Spleen (tissue), 7 donors: ENCODE data around the gene SCARB1.

ENCODE experiments used
- CTCF ChIP-seq, 11 experiments: fragments of 200-600 bp in 7 of 11; fragments of 450-650 bp in 4 of 11; sonication (generic) in 4 of 11; IDR thresholded peaks in 8 of 11; conservative IDR thresholded peaks in 3 of 11; 1 replicate in 7 of 11; 2 replicates in 4 of 11; pipeline versions ENCODE4 v1.4.0 to v1.8.0; 2016 to 2021; ENCODE audit warnings: antibody characterized with exemption in 11 of 11, inconsistent platforms in 4 of 11, mild to moderate bottlenecking in 1 of 11
- POLR2A ChIP-seq, 3 donors: fragments of 450-650 bp; IDR thresholded peaks; one replicate each; pipeline ENCODE4 v1.5.1; 2017; ENCODE audit warnings: antibody characterized with exemption in 3 of 3, mild to moderate bottlenecking in 1 of 3
- POLR2AphosphoS5 ChIP-seq, 3 donors: sonication (generic); formaldehyde crosslinking; IDR thresholded peaks; one replicate each; pipeline ENCODE4 v1.5.1; 2017; ENCODE audit warnings: antibody characterized with exemption in 3 of 3
- donor health status: DM: no; HTN: no; CAD: no; lungs with moderate emphysema.
- donor health status: DM: no; HTN: no; CAD: no.
- donor health status: DM: no; HTN: no; CAD: no.

GRCh38 chr12:124871297-124871696, 7.6 kb upstream of the SCARB1 start:
- TF ChIP-seq POLR2AphosphoS5 (IDR thresholded peaks at IDR 0.05) (no peak), CTCF (IDR thresholded peaks at IDR 0.05 in 8 of 11, conservative IDR thresholded peaks at IDR 0.05 in 3 of 11) (no peak), POLR2A (IDR thresholded peaks at IDR 0.05) (no peak)
